ENCODE data around the gene ODAD3. TPM values are rescaled to one million over a fixed set of nuclear protein-coding genes. Genes with fewer than 3 reads are reported as not detected.
A peak's percentile ranks its signal among the peaks of the same experiment; 100 is the strongest.

ODAD3 gene
- total and polyA plus RNA-seq, 2 of the 13 experiments (the other 11 are each of a cell fraction or from before 2014, with no cell fraction given) = 0.04 to 0.08 TPM

GRCh38 chr19:11382898-11383705, 51.8 kb downstream of the ODAD3 start (continued):
- no peak for TF ChIP-seq GRHL1 (CRISPR knock-in tag; conservative IDR thresholded peaks at IDR 0.05)
- TF ChIP-seq, protein P1, sequence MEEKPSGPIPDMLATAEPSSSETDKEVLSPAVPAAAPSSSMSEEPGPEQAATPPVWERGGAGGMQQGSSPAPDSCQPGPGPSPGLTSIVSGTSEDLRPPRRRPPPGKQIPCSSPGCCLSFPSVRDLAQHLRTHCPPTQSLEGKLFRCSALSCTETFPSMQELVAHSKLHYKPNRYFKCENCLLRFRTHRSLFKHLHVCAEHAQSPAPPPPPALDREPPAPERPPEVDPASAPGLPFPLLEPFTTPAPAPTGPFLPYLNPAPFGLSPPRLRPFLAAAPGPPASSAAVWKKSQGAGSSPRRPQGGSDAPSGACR (CRISPR knock-in tag; IDR thresholded peaks at IDR 0.05) = 0 out of 2 replicates have a peak, but pooled peaks have one; percentile 31
- no peak; the same call in 1 of the 2 replicates for TF ChIP-seq ZNF891 (CRISPR knock-in tag; IDR thresholded peaks at IDR 0.05)
- TF ChIP-seq ZFP1 (CRISPR knock-in tag; IDR thresholded peaks at IDR 0.05) = no peak
- peak; percentile 68 for TF ChIP-seq ZMYM4 (CRISPR knock-in tag; IDR thresholded peaks at IDR 0.05)
- TF ChIP-seq ZNF776 (CRISPR knock-in tag; IDR thresholded peaks at IDR 0.05) = no peak
- no peak for TF ChIP-seq ZNF646 (CRISPR knock-in tag; IDR thresholded peaks at IDR 0.05)
- peak; percentile 72 for TF ChIP-seq STAG1 (CRISPR knock-in tag; IDR thresholded peaks at IDR 0.05)
- no peak for TF ChIP-seq ZNF720 (CRISPR knock-in tag; IDR thresholded peaks at IDR 0.05)
- no peak for TF ChIP-seq ZNF501 (CRISPR knock-in tag; IDR thresholded peaks at IDR 0.05)
- TF ChIP-seq, protein P2, sequence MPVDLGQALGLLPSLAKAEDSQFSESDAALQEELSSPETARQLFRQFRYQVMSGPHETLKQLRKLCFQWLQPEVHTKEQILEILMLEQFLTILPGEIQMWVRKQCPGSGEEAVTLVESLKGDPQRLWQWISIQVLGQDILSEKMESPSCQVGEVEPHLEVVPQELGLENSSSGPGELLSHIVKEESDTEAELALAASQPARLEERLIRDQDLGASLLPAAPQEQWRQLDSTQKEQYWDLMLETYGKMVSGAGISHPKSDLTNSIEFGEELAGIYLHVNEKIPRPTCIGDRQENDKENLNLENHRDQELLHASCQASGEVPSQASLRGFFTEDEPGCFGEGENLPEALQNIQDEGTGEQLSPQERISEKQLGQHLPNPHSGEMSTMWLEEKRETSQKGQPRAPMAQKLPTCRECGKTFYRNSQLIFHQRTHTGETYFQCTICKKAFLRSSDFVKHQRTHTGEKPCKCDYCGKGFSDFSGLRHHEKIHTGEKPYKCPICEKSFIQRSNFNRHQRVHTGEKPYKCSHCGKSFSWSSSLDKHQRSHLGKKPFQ (CRISPR knock-in tag; IDR thresholded peaks at IDR 0.05; ENCODE audit: insufficient replicate concordance) = no peak
- no peak for TF ChIP-seq ZNF343 (CRISPR knock-in tag; IDR thresholded peaks at IDR 0.05)
- TF ChIP-seq, protein P3, sequence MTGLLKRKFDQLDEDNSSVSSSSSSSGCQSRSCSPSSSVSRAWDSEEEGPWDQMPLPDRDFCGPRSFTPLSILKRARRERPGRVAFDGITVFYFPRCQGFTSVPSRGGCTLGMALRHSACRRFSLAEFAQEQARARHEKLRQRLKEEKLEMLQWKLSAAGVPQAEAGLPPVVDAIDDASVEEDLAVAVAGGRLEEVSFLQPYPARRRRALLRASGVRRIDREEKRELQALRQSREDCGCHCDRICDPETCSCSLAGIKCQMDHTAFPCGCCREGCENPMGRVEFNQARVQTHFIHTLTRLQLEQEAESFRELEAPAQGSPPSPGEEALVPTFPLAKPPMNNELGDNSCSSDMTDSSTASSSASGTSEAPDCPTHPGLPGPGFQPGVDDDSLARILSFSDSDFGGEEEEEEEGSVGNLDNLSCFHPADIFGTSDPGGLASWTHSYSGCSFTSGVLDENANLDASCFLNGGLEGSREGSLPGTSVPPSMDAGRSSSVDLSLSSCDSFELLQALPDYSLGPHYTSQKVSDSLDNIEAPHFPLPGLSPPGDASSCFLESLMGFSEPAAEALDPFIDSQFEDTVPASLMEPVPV (CRISPR knock-in tag; IDR thresholded peaks at IDR 0.05) = no peak
- no peak for TF ChIP-seq ZNF567 (CRISPR knock-in tag; IDR thresholded peaks at IDR 0.05; ENCODE audit: borderline replicate concordance)
- TF ChIP-seq MED13 (CRISPR knock-in tag; IDR thresholded peaks at IDR 0.05) = no peak
